SJCRH30 (cell line): ENCODE results near the gene PADI2. TPM values are rescaled to one million over a fixed set of nuclear protein-coding genes. Genes with fewer than 3 reads are reported as not detected.

Experiments used
- DNase-seq, 2 experiments: peaks; one replicate each; pipeline ENCODE4 v3.0.0-alpha.2; 2015 to 2020
- H3K27ac ChIP-seq: fragments of 250-450 bp; sonication (Bioruptor Pico); 2 replicates; pipeline ENCODE4 v1.5.1; 2020; ENCODE audit warnings: mild to moderate bottlenecking, moderate library complexity
- H3K27me3 ChIP-seq: fragments of 250-450 bp; sonication (Bioruptor Pico); 2 replicates; pipeline ENCODE4 v1.5.1; 2020; ENCODE audit warnings: mild to moderate bottlenecking, moderate library complexity
- H3K36me3 ChIP-seq: fragments of 250-450 bp; sonication (Bioruptor Pico); 2 replicates; pipeline ENCODE4 v1.5.1; 2020; ENCODE audit warnings: mild to moderate bottlenecking, moderate library complexity
- H3K4me1 ChIP-seq: fragments of 250-450 bp; sonication (Bioruptor Pico); 2 replicates; pipeline ENCODE4 v1.5.1; 2020; ENCODE audit warnings: mild to moderate bottlenecking, moderate library complexity
- H3K4me3 ChIP-seq: fragments of 250-450 bp; sonication (Bioruptor Pico); 2 replicates; pipeline ENCODE4 v1.5.1; 2020; ENCODE audit warnings: mild to moderate bottlenecking, moderate library complexity
- H3K9me3 ChIP-seq: fragments of 250-450 bp; sonication (Bioruptor Pico); replicated peaks from 2 replicates; pipeline ENCODE4 v1.5.1; 2020; ENCODE audit warnings: mild to moderate bottlenecking, moderate library complexity
- total RNA-seq: library from RNA; depleted of rRNA; stranded (reverse); fragments of >200 nt; shearing (Covaris generic); gene quantifications from 2 replicates; pipeline ENCODE4 v1.2.3, GENCODE V29; 2014

PADI2 gene
- total RNA-seq, 1 experiment from 2014 or later, result 4.3 TPM

DNA sequence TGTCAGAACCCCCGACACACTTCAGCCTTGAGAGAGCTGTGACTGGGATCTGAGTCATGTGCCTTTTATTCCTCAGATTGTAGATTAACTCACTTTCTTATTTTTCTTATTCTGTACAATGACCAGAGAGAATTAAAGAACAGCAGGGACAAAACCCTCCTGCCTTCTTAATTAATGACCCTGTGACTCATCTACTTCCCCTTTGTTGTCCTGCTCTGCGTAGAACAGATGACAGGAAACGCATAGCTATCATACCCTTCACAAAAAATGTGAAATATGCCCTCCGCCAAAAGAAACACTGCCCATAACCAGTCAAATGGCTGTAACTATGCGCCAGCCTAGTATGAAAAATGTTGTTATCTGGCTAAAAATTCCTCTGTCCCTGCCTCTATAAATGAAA lies 9.1 kb upstream of the PADI2 start:
- Histone ChIP-seq H3K9me3 (no peaks in the 10 kb centered on the region), H3K4me1 (peaks cover 19% of the 10 kb centered on the region), H3K4me3 (no peak overlapping the region), H3K27me3 (no peaks in the 10 kb centered on the region), H3K36me3 (no peaks in the 10 kb centered on the region), H3K27ac (peak overlapping the region; percentile 65)
- DNase-seq, result peak; percentile 70 to 72

DNA sequence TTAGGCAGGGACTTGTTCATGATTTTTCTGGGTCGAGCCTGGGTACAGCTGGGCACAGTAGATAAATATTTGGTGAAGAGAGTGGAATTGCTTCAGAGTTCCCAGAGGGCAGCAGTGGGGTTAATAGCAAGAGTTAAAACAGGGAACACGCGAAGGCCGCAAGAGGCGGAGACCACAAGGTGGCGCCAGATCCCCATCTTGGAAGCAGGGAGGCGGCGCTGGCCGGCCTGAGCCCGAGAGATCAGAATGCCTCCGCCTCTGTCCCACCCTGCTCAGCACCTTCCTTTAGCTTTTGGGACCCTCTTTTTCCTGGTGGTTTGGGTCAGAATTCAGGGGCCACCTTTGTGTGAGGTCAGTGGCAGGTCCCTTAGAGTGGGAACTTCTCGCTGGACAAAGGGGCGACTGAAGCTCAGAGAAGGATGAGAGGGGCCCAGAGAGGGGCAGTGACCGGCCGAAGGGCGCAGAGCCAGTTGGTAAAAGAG lies 6.5 kb upstream of the PADI2 start:
- Histone ChIP-seq H3K27ac (no peak overlapping the region), H3K36me3 (no peaks in the 10 kb centered on the region), H3K4me3 (no peak overlapping the region), H3K9me3 (no peaks in the 10 kb centered on the region), H3K4me1 (peaks cover 45% of the 10 kb centered on the region), H3K27me3 (no peaks in the 10 kb centered on the region)
- peak; percentile 88 to 94 for DNase-seq

DNA sequence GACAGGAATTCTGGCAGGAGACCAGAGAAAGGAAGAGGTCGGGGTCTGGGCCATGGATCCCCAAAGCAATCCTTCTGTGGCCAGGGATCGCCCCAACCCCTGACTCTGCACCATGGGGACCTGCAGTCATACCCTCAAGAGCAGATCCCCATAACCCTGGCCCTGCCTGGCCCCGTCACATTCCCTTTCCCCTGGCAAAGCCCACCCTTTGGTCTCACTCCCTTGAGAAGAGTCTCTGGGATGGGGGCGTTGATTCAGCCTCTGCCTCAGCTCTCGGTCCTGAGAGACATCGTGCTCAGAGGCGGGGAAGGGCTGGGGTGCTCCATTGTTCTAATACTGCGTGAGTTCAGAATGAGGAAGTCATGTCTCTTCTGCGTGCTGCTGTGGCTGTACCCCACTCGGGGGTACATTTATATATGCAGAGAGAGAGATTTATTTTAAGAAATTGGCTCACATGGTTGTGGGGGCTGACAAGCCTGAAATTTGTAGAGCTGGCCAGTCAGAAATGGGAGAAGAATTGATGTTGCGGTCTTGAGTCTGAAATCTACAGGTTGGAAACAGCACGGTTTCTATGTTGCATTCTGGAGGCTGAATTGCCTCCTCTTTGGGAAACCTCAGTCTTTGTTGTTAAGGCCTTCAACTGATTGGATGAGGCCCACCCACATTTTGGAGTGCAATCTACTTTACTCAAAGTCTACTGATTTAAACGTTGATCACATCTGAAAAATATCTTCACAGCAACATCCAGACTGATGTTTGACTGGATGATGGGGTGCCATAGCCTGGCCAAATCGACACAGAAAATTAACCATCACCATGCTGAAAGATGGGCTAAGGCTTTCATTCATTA lies 4.2 kb upstream of the PADI2 start:
- peaks cover 53% of the 10 kb centered on the region for H3K4me1 ChIP-seq
- H3K27me3 ChIP-seq, result no peaks in the 10 kb centered on the region
- DNase-seq, result no peak
- H3K9me3 ChIP-seq, result no peaks in the 10 kb centered on the region
- no peak overlapping the region; the same call in 1 of the 2 replicates for H3K27ac ChIP-seq
- no peaks in the 10 kb centered on the region for H3K36me3 ChIP-seq
- no peak overlapping the region for H3K4me3 ChIP-seq

DNA sequence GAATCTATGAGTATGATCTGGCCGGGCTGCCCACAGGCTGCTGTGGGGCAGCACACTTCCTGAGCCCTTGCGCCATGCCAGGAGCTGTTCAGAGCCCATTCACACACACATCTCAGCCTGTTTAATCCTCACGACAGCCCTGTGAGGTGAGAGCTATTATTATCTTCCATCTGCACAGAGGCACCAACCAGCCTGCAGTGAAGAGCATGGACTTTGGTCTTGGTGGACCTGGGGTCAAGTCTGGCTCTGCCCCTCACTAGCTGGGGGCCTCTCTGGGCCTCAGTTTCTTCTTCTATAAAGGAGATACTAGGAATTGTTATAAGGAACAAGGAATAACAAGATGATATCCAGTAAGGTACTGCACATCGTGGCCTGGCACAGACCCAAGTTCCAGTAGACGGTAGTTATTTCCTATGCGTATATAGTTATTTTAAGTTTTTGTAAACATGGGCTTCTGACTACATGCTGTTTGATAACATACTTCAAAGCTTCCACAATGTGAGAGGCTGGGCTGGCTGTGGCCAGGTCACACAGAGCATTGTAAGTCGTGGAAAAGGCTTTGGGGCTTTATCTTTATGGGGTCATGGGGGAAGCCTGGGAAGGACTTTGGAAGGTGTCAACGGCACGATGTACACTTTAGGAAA lies 3.4 kb upstream of the PADI2 start:
- DNase-seq, result peak; percentile 49 to 65
- H3K9me3 ChIP-seq, result no peaks in the 10 kb centered on the region
- no peaks in the 10 kb centered on the region for H3K27me3 ChIP-seq
- peaks cover 54% of the 10 kb centered on the region for H3K4me1 ChIP-seq
- H3K36me3 ChIP-seq, result no peaks in the 10 kb centered on the region
- peak overlapping the region; percentile 76 for H3K27ac ChIP-seq
- H3K4me3 ChIP-seq, result no peak overlapping the region

DNA sequence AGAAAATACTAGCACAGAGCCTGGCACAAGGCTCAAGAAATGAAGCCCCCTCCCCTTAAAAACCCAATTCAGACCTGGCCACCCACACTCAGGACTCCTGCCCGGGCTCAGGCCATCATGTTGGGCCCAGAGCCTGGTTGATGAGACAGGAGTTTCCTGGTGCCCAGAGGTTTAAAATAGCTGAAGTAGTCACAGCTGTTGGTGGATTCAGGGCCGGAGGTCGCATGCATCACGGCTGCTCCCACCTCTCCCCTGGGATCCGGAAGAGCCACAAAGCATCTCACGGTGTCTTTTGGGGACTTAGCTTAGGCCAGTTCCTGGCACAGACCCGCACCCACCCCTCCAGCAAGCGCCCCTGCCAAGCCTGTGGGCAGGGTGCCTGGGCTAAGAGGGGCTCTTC lies 2.6 kb upstream of the PADI2 start:
- no peak overlapping the region; the same call in 1 of the 2 replicates for H3K4me3 ChIP-seq
- H3K9me3 ChIP-seq, result no peaks in the 10 kb centered on the region
- peak overlapping the region; percentile 76 for H3K27ac ChIP-seq
- H3K27me3 ChIP-seq, result no peaks in the 10 kb centered on the region
- peaks cover 62% of the 10 kb centered on the region for H3K4me1 ChIP-seq
- H3K36me3 ChIP-seq, result no peaks in the 10 kb centered on the region
- DNase-seq, result peak; percentile 68 to 82

DNA sequence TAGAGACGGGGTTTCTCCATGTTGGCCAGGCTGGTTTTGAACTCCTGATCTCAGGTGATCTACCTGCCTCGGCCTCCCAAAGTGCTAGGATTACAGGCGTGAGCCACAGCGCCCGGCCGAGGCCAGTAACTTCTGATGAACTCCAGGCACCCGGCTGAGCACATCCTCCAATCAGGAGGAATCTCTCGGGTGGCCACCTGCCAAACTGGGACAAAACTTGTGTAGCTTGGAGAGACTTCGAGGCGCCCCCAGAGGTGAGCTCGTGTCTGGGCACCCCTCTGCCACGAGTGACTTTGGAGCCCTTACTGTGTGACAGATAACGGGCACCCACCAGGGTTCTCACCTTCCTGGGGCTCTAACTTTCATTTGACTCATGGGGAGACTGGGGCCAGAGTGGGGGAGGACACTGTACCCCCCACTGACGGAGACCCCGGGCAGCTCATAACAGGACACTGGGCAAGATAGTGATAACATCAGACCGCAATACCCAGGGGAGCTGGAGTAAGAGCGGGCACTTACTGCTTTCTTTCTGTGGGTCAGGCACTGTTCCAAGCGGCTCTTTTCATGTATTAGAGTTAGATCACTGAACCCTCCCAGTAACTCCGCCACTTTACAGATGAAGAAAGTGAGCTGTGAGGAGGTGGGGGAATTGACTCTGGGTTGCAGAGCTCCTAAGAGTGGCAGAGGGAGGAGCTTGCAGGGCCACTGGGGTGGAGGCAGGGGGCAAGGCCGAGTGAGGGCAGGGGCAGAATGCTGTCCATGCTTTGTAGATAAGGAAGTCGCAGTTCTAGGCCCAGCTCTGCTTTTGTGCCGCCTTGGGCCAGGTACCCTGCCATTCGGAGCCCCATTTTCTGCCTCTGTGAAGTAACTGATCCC lies 1.9 kb upstream of the PADI2 start:
- peak; percentile 94 to 96 for DNase-seq
- Histone ChIP-seq H3K27me3 (no peaks in the 10 kb centered on the region), H3K4me1 (peaks cover 62% of the 10 kb centered on the region), H3K4me3 (no peak overlapping the region; the same call in 1 of the 2 replicates), H3K9me3 (no peaks in the 10 kb centered on the region), H3K27ac (peak overlapping the region; percentile 76), H3K36me3 (no peaks in the 10 kb centered on the region)

DNA sequence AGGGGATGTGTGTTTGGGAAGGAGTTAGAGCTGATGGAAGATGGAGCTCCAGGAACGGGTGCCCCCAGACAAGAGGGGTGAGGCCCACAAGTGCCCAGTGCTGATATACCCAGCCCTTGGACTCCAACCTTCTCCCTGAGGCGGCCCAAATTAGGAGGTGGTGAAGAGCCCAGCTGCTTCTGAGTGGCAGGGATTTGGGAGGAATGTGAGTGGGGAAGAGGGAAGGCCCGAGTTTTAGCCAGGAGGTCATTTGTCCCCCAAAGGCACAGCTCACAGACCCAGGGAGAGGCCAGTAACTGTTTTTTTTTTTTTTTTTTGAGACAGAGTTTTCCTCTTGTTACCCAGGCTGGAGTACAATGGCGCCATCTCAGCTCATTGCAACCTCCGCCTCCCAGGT lies 1.2 kb upstream of the PADI2 start:
- Histone ChIP-seq H3K27me3 (no peaks in the 10 kb centered on the region), H3K36me3 (no peaks in the 10 kb centered on the region), H3K4me1 (peaks cover 64% of the 10 kb centered on the region), H3K4me3 (no peak overlapping the region), H3K9me3 (no peaks in the 10 kb centered on the region), H3K27ac (peak overlapping the region; percentile 76; the same call in 1 of the 2 replicates)
- DNase-seq, result peak; percentile 51 to 54

DNA sequence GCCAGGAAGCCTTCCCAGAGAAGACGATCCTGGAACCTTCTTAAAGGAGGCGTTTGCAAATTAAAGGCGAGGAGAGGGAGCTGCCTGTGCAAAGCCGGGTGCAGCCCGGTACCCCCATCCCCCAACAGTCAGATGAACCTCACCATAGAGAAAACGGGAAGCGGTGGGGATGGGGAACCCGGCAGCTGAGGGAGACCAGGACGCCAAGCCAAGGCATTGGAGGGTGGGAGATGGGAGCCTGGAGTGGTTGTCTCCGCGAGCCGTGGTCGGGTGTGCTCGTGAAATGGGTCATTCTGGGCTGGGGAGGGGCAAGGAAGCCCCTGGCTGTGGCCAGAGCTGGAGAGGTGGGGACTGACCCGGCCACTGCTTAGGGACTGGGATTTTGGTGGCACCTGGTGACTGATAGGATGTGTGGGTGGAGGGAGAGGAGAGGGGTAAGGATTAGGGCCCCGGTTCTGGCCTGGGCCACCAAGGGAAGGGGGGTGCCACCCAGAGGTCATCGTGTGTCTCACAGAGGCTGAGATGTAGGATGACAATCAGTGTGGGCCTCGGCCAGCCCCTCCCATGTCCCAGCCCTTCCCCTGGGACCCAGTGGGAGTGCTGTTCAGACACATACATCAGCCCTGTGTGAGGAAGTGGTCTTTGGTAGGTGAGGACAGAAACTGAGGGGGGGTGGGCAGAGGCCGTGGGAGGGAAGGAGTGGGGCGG lies 676 bp upstream of the PADI2 start:
- Histone ChIP-seq H3K36me3 (no peaks in the 10 kb centered on the region), H3K4me3 (no peak overlapping the region), H3K27me3 (no peaks in the 10 kb centered on the region), H3K4me1 (peaks cover 68% of the 10 kb centered on the region), H3K27ac (no peak overlapping the region; the same call in 1 of the 2 replicates), H3K9me3 (no peaks in the 10 kb centered on the region)
- DNase-seq, result peak; percentile 60 to 61

DNA sequence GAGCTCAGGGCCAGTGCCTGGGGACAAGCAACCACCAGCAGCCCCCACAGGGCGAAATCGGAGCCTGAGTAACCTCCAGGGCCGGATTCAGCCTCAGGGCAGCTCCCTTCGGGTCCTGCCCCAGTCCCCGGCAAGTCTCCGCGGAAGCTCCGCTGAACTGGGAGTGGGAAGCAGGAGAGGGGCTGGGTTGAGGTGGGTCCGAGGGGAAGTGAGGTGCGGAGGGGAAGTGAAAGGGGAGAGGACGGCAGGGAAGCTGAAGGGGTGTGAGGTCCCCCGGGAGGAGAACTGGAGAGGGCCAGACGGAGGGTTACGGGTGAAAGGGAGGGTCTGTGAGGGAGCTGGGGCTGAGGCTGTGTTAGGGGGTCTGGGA lies 560 bp downstream of the PADI2 start:
- Histone ChIP-seq H3K27me3 (no peaks in the 10 kb centered on the region), H3K36me3 (no peaks in the 10 kb centered on the region), H3K9me3 (no peaks in the 10 kb centered on the region), H3K4me1 (peaks cover 72% of the 10 kb centered on the region), H3K27ac (peak overlapping the region; percentile 14; the same call in 1 of the 2 replicates), H3K4me3 (peak overlapping the region; percentile 38)
- DNase-seq, result peak; percentile 46 to 65

DNA sequence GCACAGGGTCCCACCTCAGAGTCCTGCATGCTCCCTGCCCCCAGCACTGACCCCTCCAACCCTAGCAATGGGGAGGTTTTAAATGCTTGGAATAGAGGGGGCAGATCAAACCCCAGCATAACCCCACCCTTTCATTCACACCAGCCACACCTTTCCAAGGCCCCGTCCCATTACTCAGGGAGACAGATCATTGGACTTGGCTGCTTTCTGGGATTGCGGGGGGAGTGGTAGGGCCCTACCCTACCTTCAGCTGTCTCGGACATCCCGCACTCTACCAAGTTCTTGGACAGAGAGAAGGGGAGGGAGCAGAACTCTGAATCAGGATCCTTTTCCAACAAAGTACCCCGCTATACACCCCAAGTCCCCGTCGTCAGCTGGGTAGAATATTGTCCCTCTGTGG lies 983 bp downstream of the PADI2 start:
- H3K9me3 ChIP-seq, result no peaks in the 10 kb centered on the region
- H3K27ac ChIP-seq, result peak overlapping the region; percentile 14; the same call in 1 of the 2 replicates
- peaks cover 76% of the 10 kb centered on the region for H3K4me1 ChIP-seq
- H3K36me3 ChIP-seq, result no peaks in the 10 kb centered on the region
- H3K27me3 ChIP-seq, result no peaks in the 10 kb centered on the region
- no peak for DNase-seq
- H3K4me3 ChIP-seq, result peak overlapping the region; percentile 38

DNA sequence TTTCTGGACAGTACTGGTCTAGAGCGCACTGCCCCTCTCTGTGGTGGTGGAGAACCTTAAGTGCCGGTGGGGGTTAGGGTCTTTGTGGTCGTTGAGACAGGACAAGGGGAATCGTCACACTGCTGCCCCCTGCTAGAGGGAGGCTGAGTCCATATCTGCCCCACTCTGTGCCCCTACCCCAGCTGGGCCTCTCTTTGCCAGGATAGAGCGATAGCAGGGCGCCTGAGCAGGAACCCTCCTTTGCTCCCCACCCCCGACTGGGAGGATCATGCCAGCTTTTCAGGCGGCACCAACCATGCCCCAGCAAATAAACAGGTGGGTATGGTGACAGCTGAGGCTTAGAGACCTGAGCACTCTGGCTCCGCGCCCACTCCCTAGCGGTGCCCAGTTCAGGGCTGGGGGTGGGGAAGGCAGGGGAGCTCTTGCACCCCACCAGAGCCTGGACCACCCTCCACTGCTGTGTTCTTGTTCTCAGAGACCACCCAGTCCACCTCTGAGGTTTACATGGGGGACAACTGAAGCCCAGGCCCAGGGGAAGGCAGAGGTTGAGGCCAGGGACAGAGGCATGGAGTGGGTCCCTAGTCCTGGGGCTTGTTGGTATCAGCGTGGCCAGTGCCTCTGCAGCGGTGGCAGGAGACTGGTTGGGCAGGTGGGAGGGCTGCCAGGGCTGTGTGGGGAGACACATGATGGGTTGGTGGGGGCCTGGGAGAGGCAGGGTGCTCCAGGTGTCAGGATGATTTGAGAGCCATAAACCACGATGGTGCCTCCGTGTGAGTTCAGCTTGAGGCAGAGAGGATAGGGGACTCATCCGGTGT lies 1.6 kb downstream of the PADI2 start:
- Histone ChIP-seq H3K36me3 (no peaks in the 10 kb centered on the region), H3K4me3 (peak overlapping the region; percentile 38; the same call in 1 of the 2 replicates), H3K27ac (peak overlapping the region; percentile 4; the same call in 1 of the 2 replicates), H3K4me1 (peaks cover 76% of the 10 kb centered on the region), H3K9me3 (no peaks in the 10 kb centered on the region), H3K27me3 (no peaks in the 10 kb centered on the region)
- peak; percentile 53 to 60 for DNase-seq

DNA sequence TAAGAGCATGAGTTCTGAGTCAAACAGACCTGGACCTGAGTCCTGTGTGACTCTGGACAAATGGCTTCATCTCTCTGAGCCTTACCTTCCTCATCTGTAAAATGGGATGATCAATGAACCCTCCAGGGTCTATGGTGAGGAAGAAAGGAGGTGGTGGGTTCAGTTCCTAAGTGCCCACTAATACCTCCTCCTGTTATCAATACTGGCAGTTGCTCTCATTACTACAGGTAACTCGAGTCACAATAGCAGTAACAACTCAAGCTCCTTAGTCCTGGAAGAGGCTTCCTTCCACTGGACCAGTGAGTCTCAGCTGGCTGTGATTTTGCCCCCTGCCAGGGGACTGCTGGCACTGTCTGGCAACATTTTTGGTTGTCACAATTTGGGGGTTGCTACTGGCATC lies 2.6 kb downstream of the PADI2 start:
- H3K4me1 ChIP-seq, result peaks cover 74% of the 10 kb centered on the region
- no peak overlapping the region for H3K27ac ChIP-seq
- no peaks in the 10 kb centered on the region for H3K27me3 ChIP-seq
- H3K36me3 ChIP-seq, result no peaks in the 10 kb centered on the region
- H3K4me3 ChIP-seq, result no peak overlapping the region
- H3K9me3 ChIP-seq, result no peaks in the 10 kb centered on the region
- DNase-seq, result no peak

DNA sequence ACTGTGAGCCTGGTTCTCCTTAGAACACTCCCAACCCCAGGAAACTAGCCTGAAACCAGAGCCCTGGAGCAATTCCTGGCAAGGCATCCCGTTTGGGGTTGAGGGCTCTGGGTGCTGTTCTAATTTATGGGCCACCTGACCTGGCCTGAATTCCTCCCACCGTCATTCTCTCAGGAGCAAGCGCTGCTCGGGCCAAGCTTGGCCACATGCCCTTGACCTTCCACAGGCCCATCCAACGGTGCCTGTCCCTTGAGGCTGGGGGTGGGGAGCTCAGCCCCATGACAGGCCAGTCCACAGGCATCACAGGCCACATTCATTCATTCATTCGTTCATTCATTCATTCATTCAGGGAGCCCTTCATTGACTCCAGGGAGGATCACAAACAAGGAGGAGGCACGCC lies 5.3 kb downstream of the PADI2 start:
- Histone ChIP-seq H3K36me3 (no peaks in the 10 kb centered on the region), H3K4me1 (peaks cover 72% of the 10 kb centered on the region), H3K9me3 (no peaks in the 10 kb centered on the region), H3K27me3 (no peaks in the 10 kb centered on the region), H3K27ac (peak overlapping the region; percentile 69; the same call in 1 of the 2 replicates), H3K4me3 (no peak overlapping the region)
- DNase-seq, result no peak
